Measurements from ENCODE around the gene CCDC102A.
A peak's percentile ranks its signal among the peaks of the same experiment; 100 is the strongest.

The CCDC102A gene

GRCh38 chr16:57535680-57536305 lies 578 bp downstream of the CCDC102A start:
- DNase-seq: peak; percentile 43

GRCh38 chr16:57534881-57535658 lies 1.3 kb downstream of the CCDC102A start:
- no peak for DNase-seq

- DNase-seq: no peak
These were observed 2.0 kb downstream of the CCDC102A start for GRCh38 chr16:57534337-57534880.

GRCh38 chr16:57533431-57534336 lies 2.7 kb downstream of the CCDC102A start:
- DNase-seq: no peak

GRCh38 chr16:57532266-57532625 lies 4.1 kb downstream of the CCDC102A start:
- no peak for DNase-seq

- DNase-seq: no peak
These were observed 4.6 kb downstream of the CCDC102A start for GRCh38 chr16:57531635-57532265.

GRCh38 chr16:57531253-57531575 lies 5.2 kb downstream of the CCDC102A start:
- DNase-seq: no peak

GRCh38 chr16:57530522-57531252 lies 5.7 kb downstream of the CCDC102A start:
- no peak for DNase-seq

GRCh38 chr16:57530104-57530521 lies 6.3 kb downstream of the CCDC102A start:
- DNase-seq: no peak

- DNase-seq: no peak
These were observed 6.8 kb downstream of the CCDC102A start for GRCh38 chr16:57529391-57530103.

- DNase-seq: no peak
These were observed 7.6 kb downstream of the CCDC102A start for GRCh38 chr16:57528499-57529390.

- DNase-seq: no peak
These were observed 8.6 kb downstream of the CCDC102A start for GRCh38 chr16:57527610-57528360.

- DNase-seq: no peak
These were observed 9.3 kb downstream of the CCDC102A start for GRCh38 chr16:57527027-57527426.

- DNase-seq: no peak
These were observed 9.9 kb downstream of the CCDC102A start for GRCh38 chr16:57526498-57526897.

- DNase-seq: no peak
These were observed 10.6 kb downstream of the CCDC102A start for GRCh38 chr16:57525761-57526160.

GRCh38 chr16:57522960-57523359 lies 13.4 kb downstream of the CCDC102A start:
- no peak for DNase-seq

GRCh38 chr16:57519796-57520360 lies 16.5 kb downstream of the CCDC102A start:
- DNase-seq: no peak

- DNase-seq: no peak
These were observed 17.4 kb downstream of the CCDC102A start for GRCh38 chr16:57518922-57519321.

GRCh38 chr16:57518520-57518919 lies 17.9 kb downstream of the CCDC102A start:
- no peak for DNase-seq

All from NCI-H446 treated with DMSO at 0.1 percent for 48 hours (cell line).